Anterior cingulate cortex (tissue), 58 donors: ENCODE measurements around the gene LRRC74A.

Source experiments
- DNase-seq, 58 donors: peaks; one replicate each; lab custom pipeline; 2025; lab: John Stamatoyannopoulos, UW

Gene LRRC74A

GRCh38 chr14:76916040-76916715 is 90.0 kb downstream of the LRRC74A start:
- peak in 19 of 58 donors; percentile 16 to 66 (median 28) for DNase-seq

- DNase-seq = peak in 4 of 58 donors; percentile 11 to 28 (median 20)
Observed at GRCh38 chr14:76917158-76917596, 91.0 kb downstream of the LRRC74A start.

- peak in 40 of 58 donors; percentile 24 to 86 (median 67) for DNase-seq
Observed at GRCh38 chr14:76917745-76918255, 91.6 kb downstream of the LRRC74A start.

- peak in 32 of 58 donors; percentile 42 to 84 (median 68) for DNase-seq
Observed at GRCh38 chr14:76918256-76918781, 92.1 kb downstream of the LRRC74A start.

- peak in 57 of 58 donors; percentile 49 to 96 (median 86) for DNase-seq
Observed at GRCh38 chr14:76918782-76919394, 92.7 kb downstream of the LRRC74A start.
